ENCODE measurements around the gene PEBP1.
A peak's percentile ranks its signal among the peaks of the same experiment; 100 is the strongest.
"Not testable (repeated sequence)": the region's sequence is repeated elsewhere in the genome, so short reads cannot be mapped to it uniquely, and the experiment has no call there.

The PEBP1 gene

DNA sequence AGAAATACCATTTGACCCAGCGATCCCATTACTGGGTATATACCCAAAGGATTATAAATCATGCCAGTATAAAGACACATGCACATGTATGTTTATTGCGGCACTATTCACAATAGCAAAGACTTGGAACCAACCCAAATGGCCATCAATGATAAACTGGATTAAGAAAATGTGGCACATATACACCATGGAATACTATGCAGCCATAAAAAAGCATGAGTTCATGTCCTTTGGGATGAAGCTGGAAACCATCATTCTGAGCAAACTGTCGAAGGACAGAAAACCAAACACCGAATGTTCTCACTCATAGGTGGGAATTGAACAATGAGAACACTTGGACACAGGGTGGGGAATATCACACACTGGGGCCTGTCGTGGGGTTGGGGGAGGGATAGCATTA lies 6.5 kb upstream of the PEBP1 start:
- not testable (repeated sequence) for DNase-seq (ENCODE audit: low spot score)

DNA sequence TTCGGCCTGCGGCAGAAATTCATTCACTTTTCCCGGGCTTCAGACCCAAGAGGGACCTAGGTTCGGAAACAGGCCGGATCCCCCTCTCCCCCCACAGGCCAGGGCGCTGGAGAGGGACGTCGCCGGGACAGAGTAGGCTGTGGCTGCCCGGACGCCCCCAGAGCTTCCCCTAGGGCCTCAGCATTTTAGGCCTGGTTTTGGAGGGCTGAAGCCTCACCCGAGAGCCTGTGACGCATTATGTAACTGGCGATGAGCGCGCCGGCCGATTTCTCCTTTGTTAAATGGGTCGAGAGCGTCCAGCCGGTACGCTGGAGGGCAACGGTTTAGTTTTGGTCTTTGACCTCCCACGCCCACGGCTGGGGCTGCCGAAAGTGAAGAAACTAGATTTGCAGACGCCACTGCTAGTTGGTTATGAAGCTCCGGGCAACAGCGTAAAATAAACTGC lies 657 bp downstream of the PEBP1 start:
- peak; percentile 18 for DNase-seq (ENCODE audit: low spot score)

DNA sequence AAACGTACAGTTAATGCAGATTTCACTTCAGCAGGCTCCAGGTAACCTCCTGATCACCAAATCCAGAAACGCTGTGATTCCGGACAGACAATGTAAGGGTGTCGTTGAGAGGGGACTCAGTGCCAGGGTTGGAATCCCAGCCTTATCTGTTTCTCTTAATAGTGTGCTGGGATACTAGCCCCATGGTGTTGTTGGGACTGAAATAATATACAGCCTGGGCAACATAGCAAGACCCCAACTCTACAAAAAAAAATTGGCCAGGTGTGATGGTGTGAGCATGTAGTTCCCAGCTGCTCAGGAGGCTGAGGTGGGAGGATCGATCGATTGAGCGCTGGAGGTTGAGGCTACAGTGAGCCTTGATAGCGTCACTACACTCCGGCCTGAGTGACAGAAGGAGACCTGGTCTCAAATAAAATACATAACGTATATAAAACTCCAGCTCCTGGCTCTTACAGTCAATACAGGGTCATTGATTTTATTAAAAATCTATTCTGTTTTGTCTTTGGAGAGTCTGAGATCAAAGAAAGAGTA lies 1.3 kb downstream of the PEBP1 start:
- no peak for DNase-seq (ENCODE audit: low spot score)

DNA sequence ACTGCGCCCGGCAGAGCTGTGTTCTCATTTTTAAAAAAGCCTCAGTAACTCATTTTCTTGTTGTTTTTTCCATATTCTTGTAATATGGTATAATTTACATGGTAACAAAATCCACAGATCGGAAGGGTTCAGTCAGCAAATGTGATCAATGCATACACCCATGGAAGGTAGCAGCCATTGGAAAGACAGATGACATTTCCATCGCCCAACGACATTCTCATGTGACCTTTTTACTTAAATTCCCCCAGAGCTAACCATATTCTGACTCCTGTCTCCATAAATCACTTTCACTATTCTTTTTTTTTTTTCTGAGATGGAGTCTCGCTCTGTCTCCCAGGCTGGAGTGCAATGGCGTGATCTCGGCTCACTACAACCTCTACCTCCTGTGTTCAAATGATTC lies 4.9 kb downstream of the PEBP1 start:
- DNase-seq (ENCODE audit: low spot score): no peak

DNA sequence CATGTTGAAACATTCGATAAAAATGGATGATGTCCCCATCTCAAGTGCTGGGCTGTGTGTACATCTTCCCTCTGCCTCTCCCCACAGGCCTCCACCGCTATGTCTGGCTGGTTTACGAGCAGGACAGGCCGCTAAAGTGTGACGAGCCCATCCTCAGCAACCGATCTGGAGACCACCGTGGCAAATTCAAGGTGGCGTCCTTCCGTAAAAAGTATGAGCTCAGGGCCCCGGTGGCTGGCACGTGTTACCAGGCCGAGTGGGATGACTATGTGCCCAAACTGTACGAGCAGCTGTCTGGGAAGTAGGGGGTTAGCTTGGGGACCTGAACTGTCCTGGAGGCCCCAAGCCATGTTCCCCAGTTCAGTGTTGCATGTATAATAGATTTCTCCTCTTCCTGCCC lies 8.6 kb downstream of the PEBP1 start:
- no peak for DNase-seq (ENCODE audit: low spot score)

DNA sequence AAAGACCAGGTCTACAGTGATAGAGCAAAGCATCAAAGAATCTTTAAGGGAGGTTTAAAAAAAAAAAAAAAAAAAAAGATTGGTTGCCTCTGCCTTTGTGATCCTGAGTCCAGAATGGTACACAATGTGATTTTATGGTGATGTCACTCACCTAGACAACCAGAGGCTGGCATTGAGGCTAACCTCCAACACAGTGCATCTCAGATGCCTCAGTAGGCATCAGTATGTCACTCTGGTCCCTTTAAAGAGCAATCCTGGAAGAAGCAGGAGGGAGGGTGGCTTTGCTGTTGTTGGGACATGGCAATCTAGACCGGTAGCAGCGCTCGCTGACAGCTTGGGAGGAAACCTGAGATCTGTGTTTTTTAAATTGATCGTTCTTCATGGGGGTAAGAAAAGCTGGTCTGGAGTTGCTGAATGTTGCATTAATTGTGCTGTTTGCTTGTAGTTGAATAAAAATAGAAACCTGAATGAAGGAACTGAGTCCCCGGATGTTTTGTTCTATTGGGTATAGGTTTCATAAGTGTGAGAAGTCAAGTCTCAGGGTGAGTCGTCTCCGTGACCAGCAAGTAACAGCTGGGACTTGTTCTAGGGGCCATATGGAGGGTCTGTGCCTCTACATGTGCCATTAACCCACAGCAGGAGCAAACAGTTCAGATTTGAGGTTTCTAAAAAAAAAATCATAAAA lies 9.3 kb downstream of the PEBP1 start:
- DNase-seq (ENCODE audit: low spot score): no peak

DNA sequence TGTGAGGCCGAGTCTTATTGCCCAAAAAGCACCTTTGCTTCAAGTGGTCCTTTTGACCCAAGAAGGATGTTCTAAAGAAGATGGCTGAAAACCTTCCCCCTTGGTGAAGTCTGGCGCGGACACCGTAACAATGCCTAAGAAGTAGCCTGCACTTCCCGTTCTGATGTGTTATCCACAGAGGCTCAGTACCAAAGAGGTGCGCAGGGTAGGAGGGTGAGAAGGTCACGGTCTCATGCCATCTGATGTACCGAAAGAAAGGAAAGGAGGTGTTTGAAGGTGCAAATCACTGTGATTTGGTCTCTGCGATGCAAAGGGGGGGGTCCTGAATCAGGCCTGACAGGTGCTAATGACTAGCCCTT lies 9.9 kb downstream of the PEBP1 start:
- DNase-seq (ENCODE audit: low spot score): no peak

DNA sequence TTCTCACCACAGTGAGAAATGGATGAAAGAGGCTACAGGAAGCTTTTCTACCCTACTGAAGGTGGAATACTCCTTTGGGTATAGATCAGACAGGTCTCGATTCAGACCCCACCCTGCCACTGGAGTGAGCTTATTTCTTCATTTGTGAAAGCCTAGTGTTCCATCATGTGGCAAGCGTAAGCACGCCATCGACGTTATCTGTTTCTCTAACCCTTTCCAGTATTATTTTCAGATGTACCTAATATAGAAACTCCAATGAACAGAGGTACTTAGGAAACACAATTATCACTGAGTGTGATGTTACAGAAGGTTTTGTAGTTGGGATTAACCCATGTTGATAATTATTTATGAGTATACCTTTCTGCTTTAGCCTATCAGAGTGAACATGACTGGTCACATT lies 12.4 kb downstream of the PEBP1 start:
- DNase-seq (ENCODE audit: low spot score): no peak

DNA sequence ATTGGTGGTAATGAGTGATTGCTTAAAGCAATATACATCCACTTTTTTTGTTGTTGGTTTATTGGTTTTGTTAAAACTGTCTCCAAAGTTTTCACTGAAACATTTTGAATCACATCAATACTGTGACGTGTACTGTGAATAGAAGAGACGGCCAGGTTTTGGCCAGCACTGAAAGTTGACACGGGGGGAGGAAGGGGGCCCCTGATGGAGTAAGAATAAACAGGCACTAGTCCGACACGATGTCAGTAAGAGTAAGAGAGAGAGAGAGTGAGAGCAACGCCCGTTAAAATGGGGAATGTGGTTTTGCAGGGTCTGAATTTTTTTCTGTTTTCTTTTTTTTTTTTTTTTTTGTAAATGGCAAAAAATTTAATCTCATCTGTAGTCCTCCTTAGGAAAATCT lies 14.7 kb downstream of the PEBP1 start:
- DNase-seq (ENCODE audit: low spot score): no peak

DNA sequence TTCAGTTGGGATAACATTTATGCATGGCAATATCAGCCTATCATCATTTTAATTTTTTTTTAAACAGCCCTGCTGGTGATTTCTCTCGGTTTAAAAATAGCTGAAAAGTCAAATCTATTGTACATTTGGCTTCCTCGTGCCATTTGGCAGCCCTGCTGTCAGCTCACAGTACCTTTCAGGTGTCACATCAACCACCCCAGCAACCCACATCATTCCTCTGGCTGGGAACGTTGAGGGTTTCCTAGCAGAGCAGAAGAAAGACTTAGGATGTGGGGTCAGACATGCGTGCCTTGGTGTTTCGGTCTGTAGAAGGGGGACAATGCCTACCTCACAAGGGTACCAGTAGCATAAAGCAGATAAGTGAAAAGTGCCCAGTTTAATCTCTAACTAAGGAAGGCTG lies 15.8 kb downstream of the PEBP1 start:
- DNase-seq (ENCODE audit: low spot score): no peak

DNA sequence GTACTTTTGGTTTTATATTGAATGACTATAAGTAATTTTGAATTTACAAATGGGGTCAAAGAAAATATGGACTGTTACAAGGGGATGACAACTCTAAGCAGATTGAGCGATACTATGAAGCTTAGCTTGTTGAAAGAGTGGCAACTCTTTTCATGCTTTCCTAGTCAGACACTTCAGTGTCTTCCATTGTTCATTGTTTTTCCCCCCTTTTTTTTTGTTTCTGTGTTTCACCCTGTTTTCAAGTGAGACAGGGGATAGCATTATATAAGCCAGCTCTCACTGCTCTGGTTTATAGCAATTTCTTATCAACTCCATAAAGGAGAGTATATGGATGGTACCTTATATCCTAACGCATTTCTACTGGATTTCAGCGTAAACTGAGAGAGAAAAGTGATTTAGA lies 24.6 kb downstream of the PEBP1 start:
- DNase-seq (ENCODE audit: low spot score): no peak

DNA sequence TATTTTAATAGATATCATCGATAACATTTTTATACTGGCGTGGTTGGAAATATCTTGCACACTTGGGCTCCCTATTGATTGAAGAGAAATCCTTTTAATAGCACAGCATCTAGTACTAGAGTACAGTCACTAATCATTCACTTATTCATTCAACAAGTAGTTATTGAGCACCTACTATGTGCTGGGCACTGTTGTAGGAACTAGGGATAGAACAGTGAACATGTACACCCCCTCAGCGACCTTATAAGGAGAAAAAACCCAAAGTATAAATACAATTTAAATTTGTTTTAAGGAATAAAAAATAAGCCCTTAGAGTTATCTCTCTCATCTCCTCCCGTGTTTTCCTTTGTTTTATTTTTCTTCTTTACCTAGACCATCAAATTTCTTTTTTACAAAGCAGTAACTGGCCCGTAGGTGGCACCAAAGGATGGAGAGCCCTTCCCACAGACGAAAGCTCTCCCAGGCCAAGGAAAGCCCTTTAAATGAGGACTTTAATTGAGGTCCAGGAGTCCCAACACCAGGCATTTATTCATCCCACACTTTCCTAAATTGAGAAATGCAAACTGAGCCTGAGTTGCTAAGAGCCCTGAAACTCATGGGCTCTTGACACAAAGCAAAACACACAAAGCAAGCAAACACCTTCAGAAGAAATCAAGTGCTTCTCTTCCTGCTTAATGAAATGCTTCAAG lies 29.0 kb downstream of the PEBP1 start:
- no peak for DNase-seq (ENCODE audit: low spot score)

DNA sequence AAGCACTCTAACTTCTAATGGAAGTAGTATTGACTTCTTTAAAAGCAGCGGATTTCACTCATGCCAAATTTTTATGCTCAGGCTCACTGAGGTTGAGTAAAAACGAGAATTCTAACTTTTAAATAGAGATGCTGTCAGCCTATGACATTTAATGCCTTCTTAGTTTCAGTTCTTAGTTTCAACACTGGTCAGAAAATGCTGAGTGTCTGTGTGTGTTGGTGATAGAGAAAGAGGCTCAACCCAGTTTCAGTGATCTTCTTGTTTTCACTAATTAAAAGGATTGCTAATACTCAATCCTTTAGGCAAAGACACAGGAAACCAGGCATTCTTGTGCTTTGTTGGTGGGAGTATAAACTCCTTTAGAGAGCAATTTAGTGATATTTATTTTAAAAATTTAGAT lies 31.0 kb downstream of the PEBP1 start:
- DNase-seq (ENCODE audit: low spot score): no peak

DNA sequence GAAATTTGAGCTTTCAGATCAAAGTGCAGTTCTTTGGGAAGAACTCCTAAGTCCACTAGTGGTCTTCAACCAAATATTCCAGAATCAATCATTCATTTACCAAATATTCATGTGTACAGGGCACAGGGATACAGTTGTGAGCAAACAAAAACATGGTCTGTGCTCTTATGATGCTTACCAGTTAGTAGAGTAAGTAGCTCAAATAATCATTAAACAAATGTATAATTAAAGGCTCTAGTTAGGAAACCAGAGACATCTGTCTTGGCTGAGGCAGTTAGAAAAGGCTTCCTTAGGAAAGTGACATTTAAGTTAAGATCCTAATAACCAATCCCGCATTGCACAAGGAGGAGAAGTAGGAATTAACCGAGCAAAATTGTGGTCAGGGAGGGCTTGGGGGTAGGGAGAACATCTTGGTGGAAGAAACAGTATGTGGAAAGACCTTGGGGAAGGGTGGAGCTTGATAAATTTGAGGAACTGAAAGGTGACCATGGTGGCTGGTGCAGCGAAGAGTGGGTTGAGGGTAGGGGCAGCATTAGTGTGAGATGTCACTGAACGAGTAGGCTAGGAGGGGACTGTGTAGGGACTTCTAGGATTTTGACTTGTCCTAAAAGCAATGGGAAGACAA lies 40.0 kb downstream of the PEBP1 start:
- no peak for DNase-seq (ENCODE audit: low spot score)

DNA sequence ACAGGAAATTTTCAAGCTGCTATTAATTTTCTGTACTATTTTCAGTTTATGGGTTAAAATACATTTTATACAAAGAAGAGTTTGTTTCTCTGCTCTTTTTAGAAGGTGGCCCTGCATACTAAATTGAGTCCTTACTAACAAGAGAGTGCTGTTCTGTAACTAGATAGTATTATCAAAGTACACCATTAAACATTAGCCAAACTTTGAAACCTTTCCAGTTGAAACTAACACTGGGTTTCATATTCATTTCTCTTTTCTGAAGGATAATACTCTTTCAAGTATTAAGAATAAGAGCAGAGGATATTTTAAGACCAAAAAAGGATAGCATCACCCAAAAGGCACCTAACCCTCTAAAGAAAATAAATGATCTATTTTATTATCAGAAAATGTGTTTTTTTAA lies 47.2 kb downstream of the PEBP1 start:
- no peak for DNase-seq (ENCODE audit: low spot score)

DNA sequence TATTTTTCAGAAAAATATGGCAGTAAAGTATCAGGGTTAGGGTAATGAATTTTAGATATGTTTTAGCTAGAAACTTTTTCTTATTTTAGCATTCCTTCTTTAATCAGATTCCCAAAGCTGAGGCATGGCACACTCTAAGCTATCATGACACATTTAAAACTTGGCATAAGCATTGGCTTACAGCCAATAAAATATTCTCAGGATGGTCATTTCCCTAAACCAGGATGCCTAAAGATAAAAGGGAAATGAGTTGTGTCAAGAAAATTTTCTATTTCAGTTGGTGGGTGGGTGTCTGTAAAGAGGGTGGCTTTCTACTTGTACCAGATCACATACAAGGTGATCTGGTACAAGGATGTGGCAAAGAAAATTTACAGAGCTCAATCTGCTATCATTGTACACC lies 47.8 kb downstream of the PEBP1 start:
- no peak for DNase-seq (ENCODE audit: low spot score)

DNA sequence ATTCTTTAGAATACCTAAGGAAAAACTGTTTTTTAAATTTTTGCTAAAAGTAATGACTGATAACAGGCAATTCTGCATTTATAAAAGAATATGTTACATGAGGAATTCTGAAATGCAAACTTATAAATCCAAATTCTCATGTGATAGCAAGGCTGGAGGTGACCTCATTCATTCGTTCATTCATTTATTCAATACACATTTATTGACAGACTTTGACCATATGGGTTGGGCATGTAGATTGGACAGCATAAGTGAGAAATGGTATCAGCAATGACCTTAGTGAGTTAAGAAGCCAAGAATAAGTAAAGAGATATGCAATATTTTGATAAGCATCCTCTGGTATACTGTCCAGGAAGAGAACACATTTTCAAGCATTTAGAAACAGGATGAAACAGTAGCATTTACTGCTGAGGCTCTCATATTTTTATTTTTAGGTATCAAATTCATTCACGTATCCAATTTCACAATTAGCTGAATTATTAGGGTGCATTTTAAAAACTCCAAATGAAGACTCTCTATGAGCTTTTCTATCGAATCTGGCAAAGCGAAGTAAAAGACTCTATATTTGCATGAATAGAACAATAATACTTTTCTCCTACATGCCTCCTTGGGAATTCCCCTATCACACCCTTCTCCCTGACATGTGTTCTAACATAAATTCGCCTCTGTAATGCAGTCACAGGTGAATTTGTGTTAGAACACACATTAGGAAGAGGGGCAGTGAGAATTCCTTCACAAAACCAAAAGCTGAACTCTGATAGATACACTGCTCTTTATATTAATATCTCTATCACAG lies 49.9 kb downstream of the PEBP1 start:
- DNase-seq (ENCODE audit: low spot score): no peak

DNA sequence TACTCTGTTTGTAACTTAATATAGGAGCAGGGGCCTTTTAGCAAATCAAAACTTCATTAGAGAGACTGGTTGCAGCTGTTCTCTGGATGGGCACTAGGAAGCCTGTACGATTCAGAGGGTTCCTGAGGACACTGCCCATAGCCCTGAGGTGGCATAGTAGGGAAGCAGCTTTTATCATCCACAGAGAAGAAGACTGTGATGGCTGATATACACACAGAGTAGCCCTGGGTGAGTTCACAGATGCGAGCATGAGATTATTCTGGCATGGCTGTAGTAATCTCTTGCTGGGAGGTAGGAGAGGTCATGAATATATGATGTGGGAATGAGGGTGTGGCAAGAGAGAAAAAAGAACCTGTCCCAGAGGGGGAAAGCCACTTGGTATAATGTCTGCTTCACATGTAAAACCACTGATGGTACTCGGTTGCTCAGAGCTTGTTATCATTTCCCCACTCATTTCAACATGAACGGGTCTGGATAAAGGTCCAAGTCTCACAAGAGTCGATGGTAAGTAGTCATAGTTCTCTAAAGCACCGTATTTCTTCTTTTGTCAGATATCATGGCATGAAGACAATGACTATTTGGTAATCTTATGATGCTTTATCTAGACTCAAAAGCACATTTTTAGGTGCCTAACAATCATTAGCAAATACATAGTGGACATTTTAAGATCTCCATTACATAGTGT lies 52.0 kb downstream of the PEBP1 start:
- DNase-seq (ENCODE audit: low spot score): peak; percentile 7

DNA sequence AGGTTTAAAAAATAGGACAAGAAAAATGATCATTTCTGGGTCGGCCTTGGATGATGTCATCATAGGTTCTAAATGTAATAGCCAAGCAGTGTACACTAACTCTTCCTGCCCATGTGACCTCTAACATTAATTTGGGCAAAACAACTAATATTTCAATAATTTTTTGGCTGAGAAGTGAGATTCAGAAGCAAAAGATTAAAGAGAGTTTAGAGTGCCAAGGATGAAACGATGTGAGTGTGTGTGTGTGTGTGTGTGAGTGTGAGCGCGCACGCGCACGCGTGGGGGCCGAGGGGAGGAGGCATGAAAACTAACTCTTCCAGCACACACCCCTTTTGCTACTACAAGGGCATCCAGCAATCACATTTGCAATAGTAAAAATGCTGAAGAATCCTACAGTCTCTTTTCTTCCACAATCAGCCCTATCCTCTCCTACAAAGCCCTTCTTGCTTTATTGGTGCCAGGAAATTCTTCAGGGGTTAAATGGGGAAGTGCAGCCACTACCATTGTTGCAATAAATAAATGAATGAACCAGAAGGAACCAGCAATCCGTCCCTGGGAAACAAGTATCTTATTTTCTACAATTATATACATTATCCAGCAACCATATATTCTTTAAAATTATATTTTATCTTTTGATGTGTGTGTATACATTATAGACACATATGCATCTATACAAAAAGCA lies 52.9 kb downstream of the PEBP1 start:
- DNase-seq (ENCODE audit: low spot score): peak; percentile 40

DNA sequence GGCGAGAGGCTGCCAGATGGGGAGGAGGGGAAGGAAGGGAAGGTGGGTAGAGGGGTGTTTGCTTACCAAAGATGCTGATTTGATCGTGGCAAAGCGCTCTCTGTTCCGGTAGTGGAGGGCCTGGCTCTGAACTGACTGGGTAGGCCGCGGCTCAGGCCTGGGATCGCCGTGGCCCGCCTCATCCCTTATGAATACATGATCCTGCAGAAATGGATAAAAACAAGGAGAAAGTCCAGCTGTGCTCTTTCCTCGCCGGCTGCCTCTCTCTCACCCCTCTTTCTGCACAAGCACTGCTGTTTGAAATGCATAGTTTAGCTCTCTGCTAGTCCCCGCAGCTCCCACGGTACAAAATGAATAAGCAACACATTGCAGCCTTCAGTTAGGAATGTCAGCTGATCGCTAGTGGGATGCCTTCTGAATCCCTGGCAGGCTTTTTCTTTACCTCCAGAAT lies 53.8 kb downstream of the PEBP1 start:
- peak; percentile 83 for DNase-seq (ENCODE audit: low spot score)

DNA sequence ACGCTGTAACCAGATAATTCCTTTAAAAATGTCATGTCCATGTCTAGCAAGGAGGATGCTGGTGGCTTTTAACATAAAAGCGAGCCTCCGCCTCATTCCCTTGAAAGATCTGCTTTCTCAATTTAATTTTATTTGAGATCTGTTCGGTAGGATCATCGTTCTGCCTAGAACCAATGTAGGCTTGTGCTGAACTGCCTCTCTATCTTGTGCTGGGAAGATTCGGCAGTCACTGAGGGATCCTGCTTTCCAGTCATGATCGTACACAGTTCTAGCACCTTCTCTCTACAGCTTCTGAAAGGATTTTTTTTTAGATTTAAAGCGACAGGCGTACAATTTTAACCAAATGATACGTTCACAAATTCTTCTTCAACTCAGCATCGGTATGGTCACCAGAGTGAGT lies 54.3 kb downstream of the PEBP1 start:
- DNase-seq (ENCODE audit: low spot score): peak; percentile 74

All from SK-N-DZ (cell line).